OCI-LY7 (cell line): Measurements from ENCODE around the gene CNTF. TPM values are rescaled to one million over a fixed set of nuclear protein-coding genes. Genes with fewer than 3 reads are reported as not detected.

Experiments used
- BruUV-seq: library from RNA; stranded (reverse); fragments of 400-500 nt; replicated peaks from 2 replicates; lab custom pipeline; 2021; lab: Mats Ljungman, UMichigan
- CTCF ChIA-PET: fragments of 300-600 bp; sonication (Branson Sonifier 250); formaldehyde crosslinking; loops from one replicate; lab custom pipeline; 2022; ENCODE audit warnings: antibody characterized with exemption; ENCODE audit not compliant: unreplicated experiment; lab: Charles Lee
- POLR2A ChIA-PET: fragments of 300-600 bp; sonication (Branson Sonifier 250); formaldehyde crosslinking; loops from one replicate; lab custom pipeline; 2022; ENCODE audit warnings: antibody characterized with exemption; lab: Charles Lee
- DNase-seq: peaks from one replicate; pipeline ENCODE4 v3.0.0-alpha.2; 2015; ENCODE audit warnings: low spot score
- H2AFZ ChIP-seq: fragments of 200-600 bp; sonication (generic), shearing (Covaris generic); 2 replicates; pipeline ENCODE4 v1.6.1; 2014; ENCODE audit warnings: mild to moderate bottlenecking, antibody characterized with exemption, low read length, moderate library complexity
- H3K27ac ChIP-seq: fragments of 200-600 bp; sonication (generic); 2 replicates; pipeline ENCODE4 v1.5.1; 2014; ENCODE audit warnings: mixed run types, low read depth, mild to moderate bottlenecking, moderate library complexity, low read length, inconsistent platforms; ENCODE audit not compliant: poor library complexity, severe bottlenecking
- H3K36me3 ChIP-seq: fragments of 200-600 bp; sonication (generic); 2 replicates; pipeline ENCODE4 v1.6.1; 2014; ENCODE audit warnings: mild to moderate bottlenecking, antibody characterized with exemption, low read length, moderate library complexity, mixed read lengths; ENCODE audit not compliant: insufficient read depth
- H3K4me1 ChIP-seq: fragments of 200-600 bp; sonication (generic); 2 replicates; pipeline ENCODE4 v1.5.1; 2014; ENCODE audit warnings: mild to moderate bottlenecking, low read length; ENCODE audit not compliant: insufficient read depth, poor library complexity, severe bottlenecking
- H3K4me2 ChIP-seq: fragments of 200-600 bp; sonication (generic); 2 replicates; pipeline ENCODE4 v1.6.1; 2014; ENCODE audit warnings: mild to moderate bottlenecking, low read length
- H3K4me3 ChIP-seq: fragments of 200-600 bp; sonication (generic); 2 replicates; pipeline ENCODE4 v1.5.1; 2014; ENCODE audit warnings: mild to moderate bottlenecking, low read depth, low read length; ENCODE audit not compliant: poor library complexity, severe bottlenecking
- H3K79me2 ChIP-seq: fragments of 200-600 bp; sonication (generic); 2 replicates; pipeline ENCODE4 v1.6.1; 2016; ENCODE audit warnings: low read depth, mild to moderate bottlenecking, low read length, moderate library complexity, mixed read lengths; ENCODE audit not compliant: insufficient read depth
- H3K9me2 ChIP-seq: fragments of 200-600 bp; sonication (generic); 2 replicates; pipeline ENCODE4 v1.6.1; 2016; ENCODE audit warnings: mild to moderate bottlenecking, low read length, mixed read lengths; ENCODE audit not compliant: insufficient read depth
- H3K9me3 ChIP-seq: fragments of 200-600 bp; sonication (generic); 2 replicates; pipeline ENCODE4 v1.6.1; 2014; ENCODE audit warnings: mild to moderate bottlenecking, mixed run types, low read length, mixed read lengths
- H4K20me1 ChIP-seq: fragments of 200-600 bp; sonication (generic); 2 replicates; pipeline ENCODE4 v1.6.1; 2014; ENCODE audit warnings: mild to moderate bottlenecking, antibody characterized with exemption, low read length, moderate library complexity, mixed read lengths; ENCODE audit not compliant: insufficient read depth
- CTCF ChIP-seq: fragments of 200-600 bp; sonication (generic); conservative IDR thresholded peaks from 2 replicates; pipeline ENCODE4 v1.5.1; 2014; ENCODE audit warnings: mild to moderate bottlenecking, antibody characterized with exemption, low read length, moderate library complexity, mixed read lengths
- EZH2phosphoT487 ChIP-seq: fragments of 200-600 bp; sonication (generic); IDR thresholded peaks from 2 replicates; pipeline ENCODE4 v1.6.1; 2018; ENCODE audit warnings: low read depth, borderline replicate concordance, mild to moderate bottlenecking, mixed run types, antibody characterized with exemption, low read length, moderate library complexity, mixed read lengths
- intact Hi-C: fragments of 100-400 bp; cut with micrococcal nuclease; formaldehyde crosslinking; loops from one replicate; pipeline ENCODE4 v1.10.0; 2022; ENCODE audit not compliant: unreplicated experiment
- total RNA-seq, 2 experiments: library from RNA; depleted of rRNA in 1 of 2; stranded (reverse); fragments of >200 nt in 1 of 2; shearing (Covaris generic) in 1 of 2; gene quantifications; 2 replicates each; pipeline ENCODE4 v1.2.3, GENCODE V29; 2014 to 2022

CNTF gene
- total RNA-seq, 2 experiments from 2014 or later: 3.3 to 3.4 TPM

GRCh38 chr11:58641341-58641740 lies 18.9 kb downstream of the CNTF start:
- Histone ChIP-seq H2AFZ (no peak overlapping the region), H4K20me1 (no peaks in the 10 kb centered on the region), H3K79me2 (no peaks in the 10 kb centered on the region), H3K4me2 (no peak overlapping the region), H3K4me3 (no peak overlapping the region), H3K9me2 (no peaks in the 10 kb centered on the region), H3K36me3 (no peaks in the 10 kb centered on the region), H3K9me3 (peaks cover 8% of the 10 kb centered on the region; the same call in 1 of the 2 replicates), H3K4me1 (peaks cover 7% of the 10 kb centered on the region), H3K27ac (no peak overlapping the region)
- ChIA-PET CTCF (no interaction called here), POLR2A (no interaction called here)
- no TSS peak for BruUV-seq
- no peak for TF ChIP-seq EZH2phosphoT487
- no peak for TF ChIP-seq CTCF
- intact Hi-C loops: no loop called here
- DNase-seq: no peak

- Histone ChIP-seq H3K36me3 (no peaks in the 10 kb centered on the region), H3K4me3 (no peak overlapping the region), H3K9me3 (peaks cover 10% of the 10 kb centered on the region; the same call in 1 of the 2 replicates), H4K20me1 (no peaks in the 10 kb centered on the region), H2AFZ (no peak overlapping the region), H3K9me2 (no peaks in the 10 kb centered on the region), H3K4me1 (peaks cover 7% of the 10 kb centered on the region), H3K4me2 (no peak overlapping the region), H3K79me2 (no peaks in the 10 kb centered on the region), H3K27ac (no peak overlapping the region)
- no peak for DNase-seq
- intact Hi-C loops: no loop called here
- no TSS peak for BruUV-seq
- CTCF ChIA-PET: no interaction called here
- POLR2A ChIA-PET: interaction anchor here (0.6 kb wide), 1 partner anchor 530 kb away, joined by 3 read pairs; the partner anchor contains the start of gene DTX4
- TF ChIP-seq CTCF (no peak), EZH2phosphoT487 (no peak)
These were observed 19.5 kb downstream of the CNTF start for GRCh38 chr11:58641803-58642581.

- H3K27ac ChIP-seq: no peak overlapping the region
- DNase-seq: no peak
- intact Hi-C loops: no loop called here
- POLR2A ChIA-PET: no interaction called here
- CTCF ChIA-PET: no interaction called here
- no TSS peak for BruUV-seq
- H3K79me2 ChIP-seq: no peaks in the 10 kb centered on the region
- no peaks in the 10 kb centered on the region for H3K36me3 ChIP-seq
- H4K20me1 ChIP-seq: no peaks in the 10 kb centered on the region
- no peak for TF ChIP-seq CTCF
- TF ChIP-seq EZH2phosphoT487: no peak
- peaks cover 10% of the 10 kb centered on the region; the same call in 1 of the 2 replicates for H3K9me3 ChIP-seq
- peaks cover 5% of the 10 kb centered on the region for H3K4me1 ChIP-seq
- no peak overlapping the region for H3K4me3 ChIP-seq
- no peak overlapping the region for H2AFZ ChIP-seq
- H3K9me2 ChIP-seq: no peaks in the 10 kb centered on the region
- no peak overlapping the region for H3K4me2 ChIP-seq
These were observed 23.4 kb downstream of the CNTF start for GRCh38 chr11:58645854-58646253.
